WTC11 (cell line): ENCODE measurements around the gene MS4A15.

Source experiments
- ETV6 ChIP-seq: sonication (generic); formaldehyde crosslinking; IDR thresholded peaks from 2 replicates; pipeline ENCODE4 v1.8.1; 2022; ENCODE audit warnings: mild to moderate bottlenecking, missing genetic modification reagents
- IRF1 ChIP-seq: sonication (generic); formaldehyde crosslinking; IDR thresholded peaks from 2 replicates; pipeline ENCODE4 v1.8.0; 2023; ENCODE audit warnings: missing genetic modification reagents
- JUN ChIP-seq: sonication (generic); formaldehyde crosslinking; IDR thresholded peaks from 2 replicates; pipeline ENCODE4 v1.8.0; 2023; ENCODE audit warnings: mild to moderate bottlenecking, missing genetic modification reagents
- NFATC4 ChIP-seq: fragments of 250-450 bp; sonication (Bioruptor Pico); IDR thresholded peaks from 2 replicates; pipeline ENCODE4 v1.9.0; 2021; ENCODE audit warnings: mild to moderate bottlenecking
- TEAD1 ChIP-seq: sonication (generic); formaldehyde crosslinking; IDR thresholded peaks from 2 replicates; pipeline ENCODE4 v1.8.0; 2022; ENCODE audit warnings: mild to moderate bottlenecking, missing genetic modification reagents
- TEAD4 ChIP-seq: sonication (generic); formaldehyde crosslinking; IDR thresholded peaks from 2 replicates; pipeline ENCODE4 v1.8.0; 2022; ENCODE audit warnings: mild to moderate bottlenecking, missing genetic modification reagents
- ZNF219 ChIP-seq: sonication (generic); formaldehyde crosslinking; IDR thresholded peaks from 2 replicates; pipeline ENCODE4 v1.8.0; 2023; ENCODE audit warnings: missing genetic modification reagents, mild to moderate bottlenecking, borderline replicate concordance
- TF ChIP-seq, protein P1 (sequence below): fragments of 200-600 bp; IDR thresholded peaks from 2 replicates; pipeline ENCODE4 v1.8.0; 2022; ENCODE audit warnings: antibody characterized with exemption
- TF ChIP-seq, protein P2 (sequence below): sonication (generic); formaldehyde crosslinking; IDR thresholded peaks from 2 replicates; pipeline ENCODE4 v1.8.0; 2022; ENCODE audit warnings: mild to moderate bottlenecking, missing genetic modification reagents
- TF ChIP-seq, protein P3 (sequence below): sonication (generic); formaldehyde crosslinking; IDR thresholded peaks from 2 replicates; pipeline ENCODE4 v1.8.1; 2023; ENCODE audit warnings: mild to moderate bottlenecking, missing genetic modification reagents
- TF ChIP-seq, protein P4 (sequence below): sonication (generic); formaldehyde crosslinking; IDR thresholded peaks from 2 replicates; pipeline ENCODE4 v1.8.1; 2022; ENCODE audit warnings: mild to moderate bottlenecking, missing genetic modification reagents, moderate library complexity, borderline replicate concordance
- TF ChIP-seq, protein P5 (sequence below): sonication (generic); formaldehyde crosslinking; IDR thresholded peaks from 2 replicates; pipeline ENCODE4 v1.8.0; 2022; ENCODE audit warnings: mild to moderate bottlenecking, missing genetic modification reagents
- TF ChIP-seq, protein P6 (sequence below): sonication (generic); formaldehyde crosslinking; IDR thresholded peaks from 2 replicates; pipeline ENCODE4 v1.8.1; 2022; ENCODE audit warnings: low read depth, missing genetic modification reagents, borderline replicate concordance

DNA sequence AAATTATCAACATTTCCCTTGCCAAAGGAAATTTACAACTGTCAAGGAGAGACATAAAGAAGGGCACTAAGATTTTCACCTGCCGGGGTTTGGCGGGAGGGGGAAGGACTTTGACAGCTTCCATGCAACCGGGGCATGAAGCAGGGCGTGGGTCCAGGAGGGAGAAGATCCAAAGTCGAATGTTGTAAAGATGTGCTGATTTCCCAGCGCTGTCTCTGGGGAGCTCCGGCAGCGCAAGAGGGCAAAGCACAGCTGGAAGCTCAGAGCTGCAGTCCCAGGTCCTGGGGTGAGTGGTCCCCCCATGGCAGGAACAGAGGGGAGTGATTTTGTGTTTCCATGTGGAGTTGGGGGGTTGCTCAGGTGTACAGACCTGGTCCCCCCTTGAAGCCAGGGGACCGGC is 28.5 kb downstream of the MS4A15 start, which contains the start of gene MS4A10:
- TF ChIP-seq, protein P1, sequence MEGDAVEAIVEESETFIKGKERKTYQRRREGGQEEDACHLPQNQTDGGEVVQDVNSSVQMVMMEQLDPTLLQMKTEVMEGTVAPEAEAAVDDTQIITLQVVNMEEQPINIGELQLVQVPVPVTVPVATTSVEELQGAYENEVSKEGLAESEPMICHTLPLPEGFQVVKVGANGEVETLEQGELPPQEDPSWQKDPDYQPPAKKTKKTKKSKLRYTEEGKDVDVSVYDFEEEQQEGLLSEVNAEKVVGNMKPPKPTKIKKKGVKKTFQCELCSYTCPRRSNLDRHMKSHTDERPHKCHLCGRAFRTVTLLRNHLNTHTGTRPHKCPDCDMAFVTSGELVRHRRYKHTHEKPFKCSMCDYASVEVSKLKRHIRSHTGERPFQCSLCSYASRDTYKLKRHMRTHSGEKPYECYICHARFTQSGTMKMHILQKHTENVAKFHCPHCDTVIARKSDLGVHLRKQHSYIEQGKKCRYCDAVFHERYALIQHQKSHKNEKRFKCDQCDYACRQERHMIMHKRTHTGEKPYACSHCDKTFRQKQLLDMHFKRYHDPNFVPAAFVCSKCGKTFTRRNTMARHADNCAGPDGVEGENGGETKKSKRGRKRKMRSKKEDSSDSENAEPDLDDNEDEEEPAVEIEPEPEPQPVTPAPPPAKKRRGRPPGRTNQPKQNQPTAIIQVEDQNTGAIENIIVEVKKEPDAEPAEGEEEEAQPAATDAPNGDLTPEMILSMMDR, result no peak
- TF ChIP-seq, protein P2, sequence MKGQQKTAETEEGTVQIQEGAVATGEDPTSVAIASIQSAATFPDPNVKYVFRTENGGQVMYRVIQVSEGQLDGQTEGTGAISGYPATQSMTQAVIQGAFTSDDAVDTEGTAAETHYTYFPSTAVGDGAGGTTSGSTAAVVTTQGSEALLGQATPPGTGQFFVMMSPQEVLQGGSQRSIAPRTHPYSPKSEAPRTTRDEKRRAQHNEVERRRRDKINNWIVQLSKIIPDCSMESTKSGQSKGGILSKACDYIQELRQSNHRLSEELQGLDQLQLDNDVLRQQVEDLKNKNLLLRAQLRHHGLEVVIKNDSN (CRISPR knock-in tag), result no peak
- TF ChIP-seq ETV6 (CRISPR knock-in tag) (no peak), TEAD1 (CRISPR knock-in tag) (no peak), ZNF219 (no peak), IRF1 (CRISPR knock-in tag) (no peak), JUN (CRISPR knock-in tag) (no peak), NFATC4 (CRISPR knock-in tag) (no peak), TEAD4 (CRISPR knock-in tag) (no peak)
- TF ChIP-seq, protein P3, sequence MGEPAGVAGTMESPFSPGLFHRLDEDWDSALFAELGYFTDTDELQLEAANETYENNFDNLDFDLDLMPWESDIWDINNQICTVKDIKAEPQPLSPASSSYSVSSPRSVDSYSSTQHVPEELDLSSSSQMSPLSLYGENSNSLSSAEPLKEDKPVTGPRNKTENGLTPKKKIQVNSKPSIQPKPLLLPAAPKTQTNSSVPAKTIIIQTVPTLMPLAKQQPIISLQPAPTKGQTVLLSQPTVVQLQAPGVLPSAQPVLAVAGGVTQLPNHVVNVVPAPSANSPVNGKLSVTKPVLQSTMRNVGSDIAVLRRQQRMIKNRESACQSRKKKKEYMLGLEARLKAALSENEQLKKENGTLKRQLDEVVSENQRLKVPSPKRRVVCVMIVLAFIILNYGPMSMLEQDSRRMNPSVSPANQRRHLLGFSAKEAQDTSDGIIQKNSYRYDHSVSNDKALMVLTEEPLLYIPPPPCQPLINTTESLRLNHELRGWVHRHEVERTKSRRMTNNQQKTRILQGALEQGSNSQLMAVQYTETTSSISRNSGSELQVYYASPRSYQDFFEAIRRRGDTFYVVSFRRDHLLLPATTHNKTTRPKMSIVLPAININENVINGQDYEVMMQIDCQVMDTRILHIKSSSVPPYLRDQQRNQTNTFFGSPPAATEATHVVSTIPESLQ (CRISPR knock-in tag), result no peak
- TF ChIP-seq, protein P4, sequence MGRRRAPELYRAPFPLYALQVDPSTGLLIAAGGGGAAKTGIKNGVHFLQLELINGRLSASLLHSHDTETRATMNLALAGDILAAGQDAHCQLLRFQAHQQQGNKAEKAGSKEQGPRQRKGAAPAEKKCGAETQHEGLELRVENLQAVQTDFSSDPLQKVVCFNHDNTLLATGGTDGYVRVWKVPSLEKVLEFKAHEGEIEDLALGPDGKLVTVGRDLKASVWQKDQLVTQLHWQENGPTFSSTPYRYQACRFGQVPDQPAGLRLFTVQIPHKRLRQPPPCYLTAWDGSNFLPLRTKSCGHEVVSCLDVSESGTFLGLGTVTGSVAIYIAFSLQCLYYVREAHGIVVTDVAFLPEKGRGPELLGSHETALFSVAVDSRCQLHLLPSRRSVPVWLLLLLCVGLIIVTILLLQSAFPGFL (CRISPR knock-in tag), result no peak
- TF ChIP-seq, protein P5, sequence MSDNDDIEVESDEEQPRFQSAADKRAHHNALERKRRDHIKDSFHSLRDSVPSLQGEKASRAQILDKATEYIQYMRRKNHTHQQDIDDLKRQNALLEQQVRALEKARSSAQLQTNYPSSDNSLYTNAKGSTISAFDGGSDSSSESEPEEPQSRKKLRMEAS (CRISPR knock-in tag), result no peak
- TF ChIP-seq, protein P6, sequence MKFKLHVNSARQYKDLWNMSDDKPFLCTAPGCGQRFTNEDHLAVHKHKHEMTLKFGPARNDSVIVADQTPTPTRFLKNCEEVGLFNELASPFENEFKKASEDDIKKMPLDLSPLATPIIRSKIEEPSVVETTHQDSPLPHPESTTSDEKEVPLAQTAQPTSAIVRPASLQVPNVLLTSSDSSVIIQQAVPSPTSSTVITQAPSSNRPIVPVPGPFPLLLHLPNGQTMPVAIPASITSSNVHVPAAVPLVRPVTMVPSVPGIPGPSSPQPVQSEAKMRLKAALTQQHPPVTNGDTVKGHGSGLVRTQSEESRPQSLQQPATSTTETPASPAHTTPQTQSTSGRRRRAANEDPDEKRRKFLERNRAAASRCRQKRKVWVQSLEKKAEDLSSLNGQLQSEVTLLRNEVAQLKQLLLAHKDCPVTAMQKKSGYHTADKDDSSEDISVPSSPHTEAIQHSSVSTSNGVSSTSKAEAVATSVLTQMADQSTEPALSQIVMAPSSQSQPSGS (CRISPR knock-in tag), result no peak
